NCI-H526 (cell line): ENCODE measurements around the gene SCAPER.
A peak's percentile ranks its signal among the peaks of the same experiment; 100 is the strongest.
"Not testable (repeated sequence)": the region's sequence is repeated elsewhere in the genome, so short reads cannot be mapped to it uniquely, and the experiment has no call there.

Experiments
- DNase-seq, 2 experiments: peaks; one replicate each; lab custom pipeline; 2025; lab: John Stamatoyannopoulos, UW

The SCAPER gene

DNA sequence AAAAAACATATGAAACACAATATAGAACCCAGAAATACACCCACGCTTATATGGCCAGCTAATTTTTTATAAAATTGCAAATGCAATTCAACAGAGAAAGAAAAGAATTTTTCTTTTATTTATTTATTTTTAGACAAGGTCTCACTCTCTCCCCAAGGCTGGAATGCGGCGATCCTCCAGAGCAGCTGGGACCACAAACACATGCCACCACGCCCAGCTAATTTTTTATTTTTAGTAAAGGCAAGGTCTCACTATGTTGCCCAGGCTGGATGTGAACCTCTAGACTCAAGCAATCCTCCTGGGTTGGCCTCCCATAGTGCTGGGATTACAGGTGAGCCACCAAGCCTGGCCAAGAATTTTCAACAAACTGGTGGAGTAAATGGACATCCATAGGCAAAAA is 117.9 kb downstream of the SCAPER start:
- DNase-seq: no peak

DNA sequence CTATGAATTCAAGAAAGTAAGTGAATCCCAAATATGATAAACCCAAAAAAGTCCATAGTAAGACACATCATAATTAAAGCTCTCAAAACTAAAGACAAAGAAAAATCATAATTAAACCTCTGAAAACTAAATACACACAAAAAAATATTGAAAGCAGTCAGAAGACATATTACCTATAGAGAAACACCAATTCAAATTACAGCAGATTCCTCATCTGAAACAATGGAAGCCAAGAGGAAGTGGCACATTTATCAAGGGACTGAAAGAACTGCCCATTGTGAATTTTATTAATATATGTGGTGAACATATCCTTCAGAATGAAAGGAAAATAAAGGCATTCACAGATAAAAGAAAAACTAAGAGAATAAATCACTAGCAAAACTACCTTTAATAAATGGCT is 128.2 kb downstream of the SCAPER start:
- DNase-seq: no peak

DNA sequence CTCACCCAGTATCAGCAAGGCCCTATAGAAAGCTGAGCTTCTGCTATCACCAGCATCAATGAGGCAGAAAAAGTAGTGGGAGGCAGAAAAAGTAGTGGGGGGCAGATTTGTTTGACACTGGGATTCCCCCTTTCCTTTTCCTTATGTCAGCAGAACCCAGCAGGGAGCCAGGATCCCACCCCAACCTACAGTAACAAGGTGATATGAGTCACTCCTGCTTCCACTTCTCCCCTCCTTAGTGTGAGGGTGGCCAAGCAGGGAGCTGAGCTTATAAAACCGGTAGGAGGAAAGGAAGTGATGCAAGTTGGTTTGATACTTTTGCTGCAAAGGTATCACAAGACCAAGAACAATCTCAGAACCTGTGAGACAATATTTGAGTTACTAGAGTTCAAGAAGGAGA is 128.7 kb downstream of the SCAPER start:
- no peak for DNase-seq

DNA sequence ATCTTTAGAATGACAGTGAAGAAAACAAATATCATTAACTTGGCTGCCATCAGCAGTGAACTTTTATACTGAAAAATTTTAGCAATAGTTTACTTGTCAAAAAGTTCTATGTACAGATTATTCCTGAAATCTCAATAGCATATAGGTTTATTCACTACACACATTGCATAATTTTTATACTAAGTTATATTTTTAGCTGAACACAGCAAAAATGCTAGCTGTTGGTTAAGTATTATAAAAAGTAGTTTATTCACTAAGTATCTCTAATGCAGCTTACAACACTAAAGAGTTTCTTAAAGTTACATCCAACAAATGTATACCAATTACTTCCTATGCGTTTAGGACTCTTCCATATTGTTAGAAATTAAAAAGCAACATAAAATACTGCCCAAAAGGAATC is 131.9 kb downstream of the SCAPER start:
- DNase-seq: no peak

DNA sequence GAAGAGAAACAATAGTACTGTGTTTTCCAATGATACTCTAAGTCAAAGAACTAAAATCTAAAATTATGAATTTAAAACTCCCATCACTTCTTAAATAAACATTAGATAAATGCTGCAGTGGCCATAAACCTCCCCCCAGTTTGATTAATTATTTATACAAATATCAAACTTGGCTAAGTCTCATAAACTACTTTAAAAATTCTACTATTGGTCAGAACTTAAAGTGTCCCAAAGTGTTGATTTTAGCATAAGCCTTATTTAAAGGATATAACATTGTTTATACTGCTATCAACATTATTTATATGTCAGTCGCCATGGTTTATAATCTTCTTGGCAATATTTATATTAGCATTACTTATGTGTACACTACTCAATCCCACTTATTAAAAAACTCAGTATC is 132.4 kb downstream of the SCAPER start:
- DNase-seq: no peak

DNA sequence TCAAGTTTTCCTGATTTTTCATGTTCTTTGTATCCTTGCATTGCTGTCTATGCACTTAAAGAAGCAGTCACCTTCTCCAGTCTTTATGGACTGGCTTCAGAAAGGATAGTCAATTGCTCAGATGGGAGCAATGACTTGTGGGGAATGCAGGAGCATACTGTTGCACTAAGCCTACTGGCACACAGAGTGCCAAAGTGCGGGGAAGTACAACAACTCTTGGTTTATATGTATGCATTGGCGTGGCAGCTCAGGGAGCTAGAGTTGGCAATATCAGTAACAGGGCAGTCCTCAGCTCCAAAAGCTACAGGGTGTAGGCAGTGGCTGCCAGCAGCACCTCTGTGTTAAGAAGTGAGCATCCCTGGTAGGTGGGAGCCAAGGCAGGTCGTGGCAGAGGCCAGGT is 141.1 kb downstream of the SCAPER start:
- DNase-seq: no peak

DNA sequence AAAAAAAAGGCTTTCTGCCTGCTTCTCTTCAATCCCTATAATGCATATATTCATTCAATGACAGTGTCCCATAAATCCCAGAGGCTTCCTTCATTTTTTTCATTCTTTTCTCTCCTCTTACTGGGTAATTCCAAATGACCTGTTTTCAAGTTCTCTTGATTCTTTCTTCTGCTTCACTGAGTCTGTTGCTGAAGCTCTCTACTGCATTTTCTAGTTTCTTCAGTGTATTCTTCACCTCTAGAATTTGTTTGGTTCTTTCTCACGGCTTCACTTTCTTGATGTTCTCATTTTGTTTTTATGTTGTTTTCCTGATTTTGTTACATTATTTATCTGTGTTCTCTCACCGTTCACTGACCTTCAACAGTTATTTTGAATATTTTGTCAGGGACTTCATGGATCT is 141.6 kb downstream of the SCAPER start:
- no peak for DNase-seq

DNA sequence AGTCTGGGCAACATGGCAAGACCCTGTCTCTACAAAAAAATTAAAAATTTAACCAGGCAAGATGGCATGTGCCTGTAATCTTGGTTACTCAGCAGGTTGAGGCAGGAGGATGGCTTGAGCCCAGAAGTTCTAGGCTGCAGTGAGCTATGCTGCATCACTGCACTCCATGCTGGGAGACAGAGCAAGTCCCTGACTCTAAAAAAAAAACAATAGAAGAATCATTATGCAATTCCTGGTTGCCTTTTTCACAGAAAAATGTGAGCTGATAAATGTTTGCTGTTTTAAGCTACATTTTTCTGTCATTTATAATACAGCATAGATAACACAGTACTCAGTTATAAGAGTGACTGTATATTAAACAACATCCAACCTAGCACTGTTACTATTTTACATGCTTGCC is 148.8 kb downstream of the SCAPER start:
- DNase-seq: no peak

DNA sequence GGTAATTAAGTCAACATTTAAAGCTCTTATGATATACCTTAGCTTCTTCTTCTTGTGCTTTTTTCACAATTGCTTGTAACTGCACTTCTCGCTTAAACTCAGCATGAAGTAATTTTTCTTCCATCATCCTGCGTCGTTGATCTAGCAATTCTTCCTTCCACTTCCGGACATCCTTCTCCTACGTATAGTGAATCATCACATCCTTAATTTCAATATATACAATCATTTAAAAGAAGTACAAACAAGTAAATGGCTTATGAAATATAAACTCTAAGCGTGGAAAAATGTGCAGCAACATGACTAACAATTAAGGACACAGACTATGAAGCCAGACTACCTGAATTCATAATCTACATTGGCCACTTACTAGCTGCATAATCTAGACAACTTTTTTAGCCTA is 151.4 kb downstream of the SCAPER start:
- no peak for DNase-seq

DNA sequence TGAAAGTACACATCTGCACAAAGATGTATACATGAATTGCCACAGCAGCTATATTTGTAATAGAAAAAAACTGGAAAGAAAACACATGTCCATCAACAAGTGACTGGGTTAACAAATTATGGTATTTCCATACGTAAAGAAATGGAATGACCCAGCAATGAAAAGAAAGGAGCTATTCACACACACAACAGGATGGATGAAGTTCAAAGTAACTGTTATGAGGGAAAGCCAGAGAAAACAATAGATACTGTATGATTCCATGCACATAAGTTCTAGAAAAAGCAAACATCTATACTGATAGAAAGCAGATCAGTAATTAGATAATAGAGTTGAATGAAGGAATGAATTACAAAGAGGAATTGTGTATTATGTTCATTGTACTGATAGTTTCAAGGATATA is 152.0 kb downstream of the SCAPER start:
- peak; percentile 47 to 58 for DNase-seq

DNA sequence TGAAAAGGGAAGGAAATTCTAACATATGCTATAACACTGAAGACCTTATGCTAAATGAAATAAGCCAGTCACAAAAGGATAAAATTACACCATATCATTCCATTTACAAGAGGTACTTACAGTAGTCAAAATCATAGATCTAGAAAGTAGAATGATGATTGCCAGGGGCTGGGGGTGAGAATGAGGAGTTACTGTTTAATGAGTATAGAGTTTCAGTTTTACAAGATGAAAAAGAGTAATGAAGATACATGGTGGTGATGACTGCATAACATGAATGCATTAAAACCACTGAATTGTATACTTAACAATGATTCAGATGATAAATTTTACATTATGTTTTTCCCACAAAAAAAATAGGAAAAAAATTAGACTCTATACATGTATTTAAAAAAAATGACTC is 152.6 kb downstream of the SCAPER start:
- peak in 1 of 2 experiments; percentile 33 for DNase-seq

DNA sequence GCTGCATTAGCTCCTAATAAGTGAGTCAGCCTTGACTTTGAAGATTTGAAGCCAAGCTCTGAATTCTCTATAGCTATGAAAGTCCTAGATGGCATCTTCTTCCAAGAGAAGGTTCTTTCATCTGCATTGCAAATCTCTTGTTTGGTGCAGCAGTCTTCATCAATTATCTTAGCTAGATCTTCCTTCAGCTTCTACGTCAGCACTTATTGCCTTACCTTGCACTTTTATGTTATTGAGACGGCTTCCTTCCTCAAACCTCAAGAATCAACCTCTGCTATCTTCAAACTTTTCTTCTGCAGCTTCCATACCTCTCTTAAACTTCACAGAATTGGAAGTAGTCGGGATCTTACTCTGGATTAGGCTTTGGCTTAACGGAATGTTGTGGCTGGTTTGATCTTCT is 167.6 kb downstream of the SCAPER start:
- DNase-seq: no peak

DNA sequence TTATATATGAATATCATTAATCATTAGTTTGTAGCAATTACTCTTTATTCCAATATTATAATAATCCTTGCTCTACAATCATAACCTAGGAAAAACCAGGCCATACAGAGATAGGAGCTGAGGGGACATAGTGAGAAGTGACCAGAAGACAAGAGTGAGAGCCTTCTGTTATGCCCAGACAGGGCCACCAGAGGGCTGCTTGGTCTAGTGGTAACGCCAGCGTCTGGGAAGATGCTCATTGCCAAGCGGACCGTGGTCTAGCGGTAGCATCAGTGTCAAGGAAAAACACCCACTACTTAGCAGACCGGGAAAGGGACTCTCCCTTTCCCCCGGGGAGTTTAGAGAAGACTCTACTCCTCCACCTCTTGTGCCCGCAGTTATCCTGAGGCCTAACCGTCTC is 172.8 kb downstream of the SCAPER start:
- peak in 1 of 2 experiments; percentile 22 for DNase-seq

DNA sequence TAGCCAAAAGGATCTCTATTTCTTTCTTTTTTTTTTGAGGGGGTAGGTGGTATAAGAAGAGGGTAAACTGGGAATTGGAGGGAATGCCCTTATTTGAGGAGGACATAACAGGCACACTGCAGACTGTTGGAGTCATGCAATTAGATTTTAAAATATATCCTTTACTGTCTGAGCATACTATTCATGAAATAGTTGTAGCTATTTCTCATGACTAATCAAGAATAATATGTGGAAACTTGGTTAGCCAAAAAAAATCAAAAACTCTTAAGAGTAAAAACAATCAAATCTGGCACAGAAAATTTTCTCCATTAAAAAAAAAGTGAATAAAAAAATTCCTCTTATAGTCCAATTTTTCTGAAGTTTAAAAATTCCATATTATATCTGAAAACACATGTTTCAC is 174.9 kb downstream of the SCAPER start:
- DNase-seq: no peak

DNA sequence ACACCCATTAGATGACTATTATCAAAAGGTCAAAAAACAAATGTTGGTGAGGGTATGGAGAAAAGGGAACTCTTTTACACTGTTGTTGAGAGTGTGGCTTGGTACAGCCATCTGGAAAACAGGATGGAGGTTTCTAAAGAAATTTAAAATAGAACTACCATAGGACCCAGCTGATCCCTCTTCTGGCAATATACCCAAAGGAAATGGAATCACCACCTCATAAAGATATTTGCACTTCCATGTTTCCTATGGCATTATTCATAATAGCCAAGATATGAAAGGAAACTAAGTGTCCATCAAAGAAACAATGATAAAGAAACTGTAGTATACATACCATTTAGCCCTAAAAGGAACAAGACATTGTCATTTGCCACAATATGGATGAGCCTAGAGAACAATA is 186.3 kb downstream of the SCAPER start:
- DNase-seq: no peak

DNA sequence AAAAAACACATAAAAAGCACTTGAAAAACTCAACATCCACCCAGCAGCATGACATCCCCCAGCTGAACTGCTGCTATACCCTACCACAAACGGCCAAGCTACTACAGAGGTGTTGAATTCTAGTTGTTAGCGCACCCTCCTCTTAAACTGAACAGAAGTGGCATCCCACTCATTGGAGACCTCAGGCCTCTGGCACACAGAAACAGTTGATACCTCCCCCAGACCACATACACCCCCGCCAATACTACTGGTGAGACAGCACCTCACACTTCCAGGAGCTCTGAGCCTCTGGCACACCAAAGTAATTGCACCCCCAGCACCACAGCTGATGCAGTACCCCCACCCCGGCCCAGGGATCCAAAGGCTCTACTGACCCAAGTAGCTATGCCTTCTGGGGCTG is 190.2 kb downstream of the SCAPER start:
- no peak for DNase-seq

DNA sequence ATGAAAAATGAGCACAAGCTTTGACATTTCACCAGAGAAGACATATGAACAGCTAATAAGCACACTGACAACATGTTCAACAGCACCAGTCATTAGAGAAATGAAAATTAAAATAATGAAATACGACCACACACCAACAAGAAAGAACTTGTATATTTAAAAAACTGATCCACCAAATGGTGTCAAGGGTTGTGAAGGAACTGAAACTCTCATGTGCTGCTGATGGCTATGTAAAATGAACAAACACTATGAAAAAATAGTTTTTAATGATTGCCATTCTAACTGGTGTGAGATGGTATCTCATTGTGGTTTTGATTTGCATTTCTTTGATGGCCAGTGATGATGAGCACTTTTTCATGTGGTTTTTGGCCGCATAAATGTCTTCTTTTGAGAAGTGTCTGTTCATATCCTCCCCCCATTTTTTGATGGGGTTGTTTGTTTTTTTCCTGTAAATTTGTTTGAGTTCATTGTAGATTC is 193.8 kb downstream of the SCAPER start:
- peak in 1 of 2 experiments; percentile 19 for DNase-seq

DNA sequence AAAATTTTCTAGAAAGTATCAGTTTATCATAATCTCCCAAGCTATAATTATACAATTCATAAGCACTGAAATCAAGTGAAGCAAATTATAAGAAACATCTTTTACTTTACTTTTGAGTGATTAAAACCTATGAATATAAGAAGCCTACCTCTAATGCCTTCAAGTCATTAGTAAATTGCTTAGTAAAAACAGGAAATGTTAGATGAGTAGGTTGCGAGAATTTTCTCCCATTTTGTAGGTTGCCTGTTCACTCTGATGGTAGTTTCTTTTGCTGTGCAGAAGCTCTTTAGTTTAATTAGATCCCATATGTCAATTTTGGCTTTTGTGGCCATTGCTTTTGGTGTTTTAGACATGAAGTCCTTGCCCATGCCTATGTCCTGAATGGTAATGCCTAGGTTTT is 201.1 kb downstream of the SCAPER start:
- not testable (repeated sequence) for DNase-seq

DNA sequence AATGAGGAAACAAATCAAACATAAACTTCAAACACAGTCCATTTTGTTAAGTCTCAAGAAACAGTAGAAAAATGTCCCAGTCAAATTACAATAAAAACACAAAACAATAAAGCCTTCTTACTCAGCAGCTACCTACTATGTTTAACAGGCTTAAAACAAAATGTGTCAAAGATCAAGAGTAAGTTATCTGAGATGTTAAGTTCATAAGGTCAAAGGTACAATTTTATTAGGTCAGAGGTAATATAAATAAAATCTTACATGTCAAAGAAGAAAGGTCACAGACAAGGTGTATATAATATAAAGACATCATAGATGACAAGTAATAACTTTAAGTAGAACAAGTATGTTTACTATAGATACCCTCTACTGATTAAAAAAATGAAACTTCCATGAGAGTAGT is 208.3 kb downstream of the SCAPER start:
- no peak for DNase-seq

DNA sequence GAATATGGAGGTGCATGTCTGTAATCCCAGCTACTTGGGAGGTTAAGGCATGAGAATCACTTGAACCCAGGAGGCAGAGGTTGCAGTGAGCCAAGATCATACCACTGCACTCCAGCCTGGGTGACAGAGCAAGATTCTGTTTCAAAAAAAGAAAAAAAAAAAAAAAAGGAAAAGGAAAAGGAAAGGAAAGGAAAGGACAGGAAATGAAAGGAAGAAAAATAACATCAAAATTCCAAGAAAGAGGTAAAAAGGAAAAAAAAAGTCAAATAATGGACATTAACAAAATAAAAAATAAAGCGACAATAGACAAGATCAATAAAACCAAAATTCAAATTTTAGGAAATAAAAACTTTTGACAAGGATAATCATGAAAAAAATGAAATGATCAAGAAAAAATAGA is 212.6 kb downstream of the SCAPER start:
- not testable (repeated sequence) for DNase-seq

DNA sequence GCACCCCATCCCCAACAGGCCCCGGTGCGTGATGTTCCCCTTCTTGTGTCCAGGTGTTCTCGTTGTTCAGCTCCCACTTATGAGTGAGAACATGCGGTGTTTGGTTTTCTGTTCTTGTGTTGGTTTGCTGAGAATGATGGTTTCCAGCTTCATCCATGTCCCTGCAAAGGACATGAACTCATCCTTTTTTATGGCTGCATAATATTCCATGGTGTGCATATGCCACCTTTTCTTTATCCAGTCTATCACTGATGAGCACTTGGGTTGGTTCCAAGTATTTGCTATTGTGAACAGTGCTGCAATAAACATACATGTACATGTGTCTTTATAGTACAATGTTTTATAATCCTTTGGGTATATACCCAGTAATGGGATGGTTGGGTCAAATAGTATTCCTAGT is 217.5 kb downstream of the SCAPER start:
- DNase-seq: not testable (repeated sequence)

DNA sequence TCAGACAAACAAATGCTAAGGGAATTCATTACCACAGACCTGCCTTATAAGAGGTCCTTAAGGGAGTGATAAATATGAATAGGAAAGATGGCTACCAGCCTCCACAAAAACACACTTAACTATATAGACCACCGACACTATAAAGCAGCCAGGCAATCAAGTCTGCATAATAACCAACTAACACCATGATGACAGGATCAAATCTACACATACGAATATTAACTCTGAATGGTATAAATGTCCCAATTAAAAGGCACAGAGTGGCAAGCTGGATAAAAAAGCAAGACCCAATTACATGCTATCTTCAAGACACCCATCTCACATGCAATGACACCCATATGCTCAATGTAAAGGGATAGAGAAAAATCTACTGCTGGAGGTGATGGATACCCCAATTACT is 221.1 kb downstream of the SCAPER start:
- no peak for DNase-seq

DNA sequence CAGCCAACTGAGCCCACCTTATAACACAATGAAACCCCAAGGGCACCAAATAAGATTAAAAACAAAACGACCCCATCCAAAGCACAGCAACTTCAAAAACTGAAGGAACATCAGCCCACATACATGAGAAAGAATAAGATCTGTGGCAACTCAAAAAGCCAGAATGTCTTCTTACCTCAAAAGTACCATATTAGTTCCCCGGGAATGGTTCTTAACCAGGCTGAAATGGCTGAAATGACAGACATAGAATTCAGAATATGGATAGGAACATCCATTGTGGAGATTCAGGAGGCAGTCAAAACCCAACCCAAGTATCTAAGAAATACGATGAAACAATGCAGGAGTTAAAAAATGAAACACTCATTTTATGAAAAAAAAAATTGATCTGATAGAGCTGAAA is 222.3 kb downstream of the SCAPER start:
- no peak for DNase-seq

DNA sequence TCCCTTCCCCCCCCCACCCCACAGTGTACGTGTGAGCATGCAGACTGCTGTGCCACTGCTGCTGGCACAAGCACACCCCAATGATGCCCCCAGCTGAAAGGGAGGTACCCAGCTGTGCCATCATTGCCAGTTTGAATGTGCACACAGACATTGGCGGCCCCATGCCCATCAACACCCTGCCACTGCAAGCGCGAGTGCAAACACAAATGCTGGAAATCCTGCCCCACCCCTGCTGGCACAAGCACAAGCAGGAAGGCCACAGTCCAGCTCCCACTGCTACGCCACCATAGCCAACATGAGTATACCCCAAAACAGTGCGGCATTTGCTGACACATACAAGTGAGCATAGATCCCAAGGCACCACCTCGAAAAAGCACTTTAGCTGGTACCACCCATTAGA is 222.9 kb downstream of the SCAPER start:
- DNase-seq: no peak

DNA sequence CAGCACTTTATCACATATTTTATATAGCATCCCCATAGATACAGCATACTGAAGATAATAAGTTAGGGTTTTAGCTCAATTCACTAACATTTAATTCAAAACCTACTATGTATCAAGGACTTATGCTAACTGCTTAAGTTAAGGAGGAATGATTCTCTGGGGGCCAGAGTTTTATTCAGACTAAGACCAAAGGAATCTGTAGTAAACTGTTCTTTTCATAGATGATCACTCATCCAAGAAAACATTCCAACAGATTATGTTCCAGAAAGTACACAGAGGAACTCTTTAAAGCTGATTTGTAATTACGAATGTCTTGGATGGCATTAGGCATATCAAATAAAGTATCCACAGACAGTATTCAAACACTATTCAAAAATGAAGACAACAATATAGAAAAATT is 226.4 kb downstream of the SCAPER start:
- no peak for DNase-seq
